A549 (cell line): ENCODE data around the gene ARHGEF7. TPM values are rescaled to one million over a fixed set of nuclear protein-coding genes. Genes with fewer than 3 reads are reported as not detected.

Source experiments
- ATAC-seq, 2 experiments: fragments of 200-7000 bp in 1 of 2; fragments of >200 bp in 1 of 2; cut with Nextera tagmentation in 1 of 2; cut with Tn5 transposase in 1 of 2; 3 replicates each; pipeline versions ENCODE4 v1.8.0 to v1.9.1; 2018 to 2020; ENCODE audit warnings: mild to moderate bottlenecking in 1 of 2, moderate library complexity in 1 of 2
- CTCF ChIA-PET: fragments of 300-600 bp; sonication (Branson Sonifier 250); formaldehyde crosslinking; extraction: SDS; loops from one replicate; lab custom pipeline; 2021; ENCODE audit warnings: antibody characterized with exemption, inconsistent platforms; lab: Yijun Ruan, JAX
- POLR2A ChIA-PET: fragments of 350-600 bp; formaldehyde crosslinking; extraction: SDS; loops from one replicate; lab custom pipeline; 2021; ENCODE audit warnings: antibody characterized with exemption, inconsistent platforms; lab: Yijun Ruan, JAX
- DNase-seq, 2 experiments: peaks; one replicate each; pipeline versions ENCODE4 v3.0.0 to v3.0.0-alpha.2; 2011 to 2016; ENCODE audit warnings: low read depth in 1 of 2, low spot score in 1 of 2
- FAIRE-seq: peaks from 2 replicates; lab custom pipeline; 2011; peaks lifted over from hg19 to GRCh38; lab: Jason Lieb, UNC
- H3K27ac ChIP-seq, 2 experiments: fragments of >200 bp; sonication (Bioruptor Twin); formaldehyde crosslinking; 3 replicates each; pipeline ENCODE4 v1.5.1; 2016 to 2017
- H3K4me1 ChIP-seq: fragments of >200 bp; sonication (Bioruptor Twin); formaldehyde crosslinking; 3 replicates; pipeline ENCODE4 v1.6.1; 2016
- H3K4me2 ChIP-seq: fragments of >200 bp; sonication (Bioruptor Twin); formaldehyde crosslinking; 3 replicates; pipeline ENCODE4 v1.6.1; 2016
- H3K4me3 ChIP-seq: fragments of >200 bp; sonication (Bioruptor Twin); formaldehyde crosslinking; 3 replicates; pipeline ENCODE4 v1.5.1; 2016
- H3K9me3 ChIP-seq: fragments of >200 bp; sonication (Bioruptor Twin); formaldehyde crosslinking; 3 replicates; pipeline ENCODE4 v1.6.1; 2016
- BHLHE40 ChIP-seq: IDR thresholded peaks from 2 replicates; pipeline ENCODE4 v1.6.1; 2012; ENCODE audit warnings: low read depth, low read length, inconsistent platforms
- CHD2 ChIP-seq: fragments of 150-350 bp; IDR thresholded peaks from 2 replicates; pipeline ENCODE4 v1.6.1; 2014; ENCODE audit warnings: low read length; ENCODE audit not compliant: partially characterized antibody
- EHF ChIP-seq: fragments of 250-450 bp; sonication (Bioruptor Pico); IDR thresholded peaks from 2 replicates; pipeline ENCODE4 v1.5.0; 2020; ENCODE audit warnings: mild to moderate bottlenecking
- EHMT2 ChIP-seq: fragments of 200-600 bp; sonication (generic); IDR thresholded peaks from 2 replicates; pipeline ENCODE4 v1.6.1; 2016; ENCODE audit warnings: antibody characterized with exemption, low read depth, mild to moderate bottlenecking, moderate library complexity
- EP300 ChIP-seq, 2 experiments: fragments of >200 bp; sonication (Bioruptor Twin); formaldehyde crosslinking; IDR thresholded peaks; 2 replicates in 1 of 2; 3 replicates in 1 of 2; pipeline ENCODE4 v1.6.1; 2016 to 2017
- ESRRA ChIP-seq: fragments of 150-350 bp; IDR thresholded peaks from 2 replicates; pipeline ENCODE4 v1.6.1; 2014; ENCODE audit warnings: mild to moderate bottlenecking, low read length, borderline replicate concordance
- FOSB ChIP-seq: fragments of 250-450 bp; sonication (Bioruptor Pico); IDR thresholded peaks from 2 replicates; pipeline ENCODE4 v1.5.0; 2020; ENCODE audit warnings: mild to moderate bottlenecking, moderate library complexity
- FOSL2 ChIP-seq, 2 experiments: fragments of 450-650 bp in 1 of 2; fragments of >200 bp in 1 of 2; sonication (Bioruptor Twin) in 1 of 2; formaldehyde crosslinking; IDR thresholded peaks; 2 replicates each; pipeline versions ENCODE4 v1.5.0 to v1.6.1; 2016 to 2020; ENCODE audit warnings: mild to moderate bottlenecking in 1 of 2, moderate library complexity in 1 of 2
- GATA3 ChIP-seq: IDR thresholded peaks from 2 replicates; pipeline ENCODE4 v1.6.1; 2012; ENCODE audit warnings: borderline replicate concordance
- HES2 ChIP-seq: fragments of >200 bp; sonication (Bioruptor Twin); formaldehyde crosslinking; IDR thresholded peaks from 2 replicates; pipeline ENCODE4 v1.6.1; 2016
- HEYL ChIP-seq: fragments of 250-450 bp; sonication (Bioruptor Pico); IDR thresholded peaks from 2 replicates; pipeline ENCODE4 v1.8.0; 2021; ENCODE audit warnings: mild to moderate bottlenecking, moderate library complexity
- HOXB13 ChIP-seq: fragments of 250-450 bp; sonication (Bioruptor Pico); IDR thresholded peaks from 2 replicates; pipeline ENCODE4 v1.5.0; 2020; ENCODE audit warnings: low read depth, mild to moderate bottlenecking, moderate library complexity
- JUN ChIP-seq, 2 experiments: fragments of >200 bp; sonication (Bioruptor Twin); formaldehyde crosslinking; IDR thresholded peaks; 2 replicates in 1 of 2; 3 replicates in 1 of 2; pipeline ENCODE4 v1.6.1; 2016 to 2017
- JUNB ChIP-seq: fragments of >200 bp; sonication (Bioruptor Twin); formaldehyde crosslinking; IDR thresholded peaks from 2 replicates; pipeline ENCODE4 v1.6.1; 2016
- KDM5A ChIP-seq: fragments of 200-600 bp; sonication (generic); IDR thresholded peaks from 2 replicates; pipeline ENCODE4 v1.6.1; 2016; ENCODE audit warnings: antibody characterized with exemption, mild to moderate bottlenecking
- MAFK ChIP-seq: fragments of 450-650 bp; IDR thresholded peaks from 2 replicates; pipeline ENCODE4 v1.6.1; 2014; ENCODE audit not compliant: partially characterized antibody
- MAX ChIP-seq: IDR thresholded peaks from 2 replicates; pipeline ENCODE4 v1.6.1; 2012
- NFE2L2 ChIP-seq: fragments of 150-350 bp; conservative IDR thresholded peaks from 2 replicates; pipeline ENCODE4 v1.6.1; 2014; ENCODE audit warnings: low read length
- NPAS2 ChIP-seq: fragments of 250-450 bp; sonication (Bioruptor Pico); IDR thresholded peaks from 2 replicates; pipeline ENCODE4 v1.8.0; 2022; ENCODE audit warnings: mild to moderate bottlenecking, moderate library complexity, borderline replicate concordance
- NR3C1 ChIP-seq: fragments of >200 bp; sonication (Bioruptor Twin); formaldehyde crosslinking; IDR thresholded peaks from 3 replicates; pipeline ENCODE4 v1.6.1; 2017
- POLR2A ChIP-seq: IDR thresholded peaks from 2 replicates; pipeline ENCODE4 v1.6.1; 2012; ENCODE audit warnings: mild to moderate bottlenecking, low read length
- POLR2AphosphoS2 ChIP-seq: conservative IDR thresholded peaks from 2 replicates; pipeline ENCODE4 v1.6.1; 2012; ENCODE audit warnings: low read length, improper control_type of control experiment, inconsistent platforms
- RARB ChIP-seq: fragments of 250-450 bp; sonication (Bioruptor Pico); IDR thresholded peaks from 2 replicates; pipeline ENCODE4 v1.8.0; 2021; ENCODE audit warnings: mild to moderate bottlenecking, moderate library complexity
- RNF2 ChIP-seq: fragments of 200-600 bp; sonication (generic); IDR thresholded peaks from 2 replicates; pipeline ENCODE4 v1.6.1; 2016; ENCODE audit warnings: low read depth, mild to moderate bottlenecking, antibody characterized with exemption, moderate library complexity, borderline replicate concordance
- SMC3 ChIP-seq: fragments of >200 bp; sonication (Bioruptor Twin); formaldehyde crosslinking; IDR thresholded peaks from 3 replicates; pipeline ENCODE4 v1.6.1; 2018; ENCODE audit warnings: inconsistent platforms
- SREBF2 ChIP-seq: fragments of 450-650 bp; IDR thresholded peaks from 2 replicates; pipeline ENCODE4 v1.6.1; 2014; ENCODE audit warnings: mild to moderate bottlenecking, moderate library complexity
- TP53 ChIP-seq: fragments of 250-450 bp; sonication (Bioruptor Pico); IDR thresholded peaks from 2 replicates; pipeline ENCODE4 v1.5.0; 2021; ENCODE audit warnings: mild to moderate bottlenecking, moderate library complexity
- ZNF302 ChIP-seq: fragments of 250-450 bp; sonication (Bioruptor Pico); IDR thresholded peaks from 2 replicates; pipeline ENCODE4 v1.9.0; 2021; ENCODE audit warnings: inconsistent platforms, mild to moderate bottlenecking, moderate library complexity
- ZSCAN20 ChIP-seq: fragments of 250-450 bp; sonication (Bioruptor Pico); IDR thresholded peaks from 2 replicates; pipeline ENCODE4 v1.8.0; 2022; ENCODE audit warnings: mild to moderate bottlenecking, moderate library complexity
- WGBS: methylation state at CpG from one replicate; pipeline ENCODE4 v1.1.6; 2017; ENCODE audit errors: missing lambda C conversion rate; 5-methylcytosine and 5-hydroxymethylcytosine counted together
- polyA plus RNA-seq, 4 experiments: library from polyadenylated mRNA; depleted of rRNA in 3 of 4; stranded (reverse); fragments of >200 nt; fragmentation: RNase III in 1 of 4; extraction: RNeasy Plus Mini Kit Qiagen cat#74134 plus additional on column Dnase treatment in 1 of 4; gene quantifications; 2 replicates in 3 of 4; 3 replicates in 1 of 4; pipeline ENCODE4 v1.2.3, GENCODE V29; 2011 to 2017

ARHGEF7 gene
- polyA plus RNA-seq, 2 of the 4 experiments (the other 2 are of a cell fraction): 21.1 to 23.1 TPM

- DNase-seq (no peak), ATAC-seq (no peak), FAIRE-seq (no peak)
- ChIA-PET POLR2A (no interaction called here), CTCF (no interaction called here)
- Histone ChIP-seq H3K9me3 (no peaks in the 10 kb centered on the region), H3K4me3 (no peak overlapping the region), H3K27ac (no peak overlapping the region), H3K4me2 (no peak overlapping the region), H3K4me1 (no peaks in the 10 kb centered on the region)
- TF ChIP-seq SMC3 (no peak), RARB (CRISPR knock-in tag) (no peak), EHF (no peak), HEYL (no peak), SREBF2 (no peak), JUN (IDR thresholded peaks at IDR 0.05) (no peak), HES2 (no peak), GATA3 (no peak), HOXB13 (no peak), FOSL2 (IDR thresholded peaks at IDR 0.05) (no peak), FOSL2 (CRISPR knock-in tag; IDR thresholded peaks at IDR 0.05) (no peak), MAFK (no peak), TP53 (no peak), NR3C1 (no peak)
- 25% methylated on average over 9 of the region's 15 CpGs for WGBS
These were observed 211.5 kb downstream of the ARHGEF7 start for GRCh38 chr13:111326621-111326965.

- Histone ChIP-seq H3K4me2 (no peak overlapping the region), H3K9me3 (no peaks in the 10 kb centered on the region), H3K4me1 (no peaks in the 10 kb centered on the region), H3K4me3 (no peak overlapping the region), H3K27ac (no peak overlapping the region)
- no peak for FAIRE-seq
- CTCF ChIA-PET: no interaction called here
- 15% methylated on average over 4 of the region's 16 CpGs for WGBS
- DNase-seq: no peak
- TF ChIP-seq ZSCAN20 (CRISPR knock-in tag) (no peak), POLR2A (no peak), MAX (no peak), GATA3 (no peak), FOSB (CRISPR knock-in tag) (no peak), NPAS2 (no peak), NR3C1 (no peak), RARB (CRISPR knock-in tag) (no peak), NFE2L2 (no peak), FOSL2 (IDR thresholded peaks at IDR 0.05) (no peak), FOSL2 (CRISPR knock-in tag; IDR thresholded peaks at IDR 0.05) (no peak), POLR2AphosphoS2 (no peak), KDM5A (no peak), JUNB (no peak), EP300 (IDR thresholded peaks at IDR 0.05) (no peak), ESRRA (no peak), RNF2 (no peak), EHMT2 (no peak), CHD2 (no peak), ZNF302 (CRISPR knock-in tag) (no peak), BHLHE40 (no peak)
- POLR2A ChIA-PET: no interaction called here
- ATAC-seq: no peak
These were observed 212.0 kb downstream of the ARHGEF7 start for GRCh38 chr13:111326981-111327642.
